Muscle of leg (tissue), 11 donors: Measurements from ENCODE around the gene MAK. TPM values are rescaled to one million over a fixed set of nuclear protein-coding genes. Genes with fewer than 3 reads are reported as not detected.

ENCODE experiments used
- DNase-seq: peaks from one replicate; pipeline ENCODE4 v3.0.0; 2013
- H3K27ac ChIP-seq: one replicate; pipeline ENCODE4 v1.5.1; 2013; ENCODE audit warnings: mild to moderate bottlenecking, low read length, control low read depth
- H3K27me3 ChIP-seq: one replicate; pipeline ENCODE4 v1.6.1; 2013; ENCODE audit warnings: low read length; ENCODE audit not compliant: control insufficient read depth, insufficient read depth
- H3K36me3 ChIP-seq: one replicate; pipeline ENCODE4 v1.6.1; 2013; ENCODE audit warnings: low read length; ENCODE audit not compliant: control insufficient read depth, insufficient read depth
- H3K4me1 ChIP-seq: one replicate; pipeline ENCODE4 v1.6.1; 2013; ENCODE audit warnings: low read length; ENCODE audit not compliant: control insufficient read depth, insufficient read depth
- H3K4me3 ChIP-seq: one replicate; pipeline ENCODE4 v1.5.1; 2013; ENCODE audit warnings: low read length, control low read depth
- H3K9me3 ChIP-seq: replicated peaks from 2 replicates; pipeline ENCODE4 v1.6.1; 2013; ENCODE audit warnings: low read depth, low read length; ENCODE audit not compliant: control insufficient read depth
- WGBS: methylation state at CpG from one replicate; pipeline ENCODE4 v1.1.5; 2013; ENCODE audit warnings: missing lambda C conversion rate; ENCODE audit not compliant: insufficient coverage; 5-methylcytosine and 5-hydroxymethylcytosine counted together
- polyA plus RNA-seq, 8 donors: library from polyadenylated mRNA; unstranded; fragments of 120-200 nt; gene quantifications; one replicate each; pipeline versions ENCODE4 v1.2.1 to v1.2.3, GENCODE V29; 2013; ENCODE audit warnings: inconsistent platforms in 1 of 8, low replicate concordance in 1 of 8; ENCODE audit not compliant: insufficient read length in 8 of 8, insufficient read depth in 1 of 8
- total RNA-seq: library from RNA; stranded (reverse); fragments of 120-200 nt; gene quantifications from one replicate; pipeline ENCODE4 v1.2.4, GENCODE V29; 2013

Gene MAK
- total and polyA plus RNA-seq, 9 donors = 0.04 to 0.65 (median 0.25) TPM

DNA sequence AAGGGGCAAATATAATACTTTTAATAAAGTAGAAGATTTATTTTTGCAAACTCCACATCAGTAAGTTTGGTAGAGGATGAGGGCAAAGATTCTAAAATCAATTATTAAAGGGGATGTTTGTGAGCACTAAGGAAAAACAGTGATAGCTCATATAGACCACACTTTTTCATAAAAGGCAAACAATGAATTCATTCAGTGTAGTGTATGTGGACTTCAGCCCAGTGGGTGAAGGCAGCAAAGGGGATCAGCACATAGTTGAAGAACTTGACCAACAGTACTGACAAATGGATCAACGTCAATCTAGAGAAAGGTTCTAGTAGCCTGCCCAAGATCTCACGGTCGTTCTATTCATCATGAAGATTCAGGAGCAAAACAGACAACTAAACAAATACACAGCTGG, 45.3 kb downstream of the MAK start:
- Histone ChIP-seq H3K36me3 (peaks cover 5% of the 10 kb centered on the region), H3K27me3 (no peaks in the 10 kb centered on the region), H3K9me3 (no peaks in the 10 kb centered on the region), H3K27ac (no peak overlapping the region), H3K4me3 (no peak overlapping the region), H3K4me1 (no peaks in the 10 kb centered on the region)
- WGBS = 100% methylated on average over 1 of the region's 3 CpGs
- no peak for DNase-seq

DNA sequence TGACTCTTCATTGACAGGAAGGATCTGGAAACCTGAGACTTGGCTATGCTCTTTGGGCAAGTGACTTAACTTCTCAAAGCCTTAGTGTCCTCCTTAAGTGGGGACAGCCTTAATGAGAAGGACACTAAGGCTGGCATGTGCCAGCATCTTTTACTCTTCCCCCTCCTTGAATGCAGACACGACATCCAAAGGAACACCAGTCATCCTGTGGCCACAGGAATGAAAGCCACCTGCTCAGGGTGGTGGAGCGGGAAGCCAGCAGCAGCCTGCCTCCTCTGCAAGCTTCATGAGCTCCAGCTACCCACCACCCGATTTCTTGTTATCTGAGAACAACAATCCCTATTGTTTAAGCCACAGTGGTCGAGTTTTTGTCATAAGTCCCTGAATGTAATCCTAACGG, 46.2 kb downstream of the MAK start:
- no peaks in the 10 kb centered on the region for H3K9me3 ChIP-seq
- DNase-seq = no peak
- no peak overlapping the region for H3K27ac ChIP-seq
- no peak overlapping the region for H3K4me3 ChIP-seq
- peaks cover 5% of the 10 kb centered on the region for H3K36me3 ChIP-seq
- 80% methylated on average over 1 of the region's 5 CpGs for WGBS
- H3K4me1 ChIP-seq = no peaks in the 10 kb centered on the region
- no peaks in the 10 kb centered on the region for H3K27me3 ChIP-seq

DNA sequence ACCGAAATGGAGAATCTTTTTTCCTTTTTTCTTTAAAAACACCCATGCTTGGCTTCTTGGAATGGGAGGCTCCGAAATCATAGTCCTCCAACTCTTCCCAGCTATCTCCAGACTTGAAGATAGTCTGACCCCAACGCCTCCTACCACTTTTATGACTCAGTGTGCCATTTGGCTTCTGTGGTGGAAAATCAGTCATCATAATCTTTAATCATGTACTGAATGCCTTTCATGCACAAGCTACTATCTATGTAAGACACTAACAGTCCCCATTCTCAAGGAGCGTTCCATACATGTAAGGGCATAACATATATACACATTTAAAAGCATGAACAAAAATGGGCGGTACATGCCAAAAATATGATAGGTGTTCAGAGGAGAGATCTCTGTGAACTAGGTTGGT, 46.7 kb downstream of the MAK start:
- Histone ChIP-seq H3K9me3 (no peaks in the 10 kb centered on the region), H3K4me1 (no peaks in the 10 kb centered on the region), H3K4me3 (no peak overlapping the region), H3K27me3 (no peaks in the 10 kb centered on the region), H3K36me3 (peaks cover 5% of the 10 kb centered on the region), H3K27ac (no peak overlapping the region)
- no peak for DNase-seq
- WGBS = 100% methylated on average over 2 of the region's 5 CpGs

DNA sequence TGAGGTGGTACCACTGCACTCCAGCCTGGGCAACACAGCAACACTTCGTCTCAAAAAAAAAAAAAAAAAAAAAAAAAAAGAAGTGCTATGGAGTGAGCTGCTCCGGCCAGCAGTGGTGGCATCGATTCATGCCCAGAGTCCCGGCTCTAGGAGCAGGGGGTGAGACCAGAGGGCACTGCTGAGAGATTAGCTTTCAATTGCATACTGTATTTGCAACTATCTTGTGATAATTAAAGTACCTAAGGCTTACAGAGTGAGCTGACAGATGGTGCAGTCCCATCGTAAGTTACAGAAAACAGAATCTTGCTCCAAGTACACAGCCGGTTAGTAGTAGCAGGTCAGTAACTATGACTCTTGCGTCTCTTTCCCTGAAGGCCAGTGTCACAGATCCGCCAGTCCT, 59.3 kb downstream of the MAK start:
- H3K27me3 ChIP-seq = no peaks in the 10 kb centered on the region
- 83% methylated on average over 5 of the region's 8 CpGs for WGBS

DNA sequence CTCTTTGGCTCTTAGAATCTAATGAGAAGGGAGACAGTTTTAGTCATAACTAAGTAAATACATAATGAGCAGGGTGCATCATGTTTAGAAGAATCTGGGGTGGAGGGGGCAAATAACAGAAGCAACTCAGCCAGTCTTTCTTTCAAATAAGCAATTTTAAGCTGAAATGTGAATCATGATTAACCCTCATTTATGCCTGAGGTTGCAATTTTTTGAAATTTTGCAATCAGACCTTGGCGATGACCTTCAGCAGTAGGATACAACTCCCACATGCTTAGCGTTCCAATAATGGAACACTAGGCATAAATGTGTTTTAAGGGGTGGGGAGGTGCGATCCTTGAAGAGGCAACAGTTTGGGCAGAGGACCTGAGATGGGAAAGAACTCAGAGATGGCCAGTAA, 60.1 kb downstream of the MAK start:
- 100% methylated on average over 1 of the region's 3 CpGs for WGBS
- Histone ChIP-seq H3K4me3 (no peak overlapping the region), H3K9me3 (no peaks in the 10 kb centered on the region), H3K27me3 (no peaks in the 10 kb centered on the region), H3K36me3 (peaks cover 5% of the 10 kb centered on the region), H3K4me1 (no peaks in the 10 kb centered on the region), H3K27ac (no peak overlapping the region)
- DNase-seq = no peak

More for the DNA sequence above, 59.3 kb downstream of the MAK start:
- no peak for DNase-seq
- H3K9me3 ChIP-seq = no peaks in the 10 kb centered on the region
- H3K4me1 ChIP-seq = no peaks in the 10 kb centered on the region
- H3K36me3 ChIP-seq = peaks cover 7% of the 10 kb centered on the region
- H3K27ac ChIP-seq = no peak overlapping the region
- H3K4me3 ChIP-seq = no peak overlapping the region

DNA sequence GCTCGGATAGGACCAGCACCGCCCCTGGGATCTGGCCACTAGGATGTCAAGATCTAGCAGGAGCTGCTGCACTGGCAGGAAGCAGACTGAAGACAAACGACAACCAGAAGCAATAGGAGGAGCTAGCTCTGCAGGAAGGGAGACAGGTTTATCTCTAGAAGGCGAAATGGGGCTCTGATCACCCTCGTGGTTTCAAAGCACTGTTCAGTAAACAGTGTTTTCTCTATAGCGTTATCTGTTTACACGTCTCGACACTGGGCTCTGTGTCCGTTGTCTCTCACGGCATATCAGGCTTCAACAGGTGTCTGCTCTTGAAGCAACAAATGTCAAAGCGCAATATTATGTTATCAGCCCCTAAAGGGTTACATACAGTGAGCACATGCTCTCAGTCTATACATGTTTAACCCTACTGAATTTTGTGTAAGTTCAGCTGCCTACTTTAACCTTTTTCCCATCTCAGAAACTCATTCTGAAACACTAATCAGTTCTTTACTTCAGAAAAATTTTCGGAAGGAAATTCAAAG, 66.9 kb downstream of the MAK start:
- peaks cover 13% of the 10 kb centered on the region for H3K36me3 ChIP-seq
- WGBS = 56% methylated on average over 11 of the region's 12 CpGs
- DNase-seq = no peak

DNA sequence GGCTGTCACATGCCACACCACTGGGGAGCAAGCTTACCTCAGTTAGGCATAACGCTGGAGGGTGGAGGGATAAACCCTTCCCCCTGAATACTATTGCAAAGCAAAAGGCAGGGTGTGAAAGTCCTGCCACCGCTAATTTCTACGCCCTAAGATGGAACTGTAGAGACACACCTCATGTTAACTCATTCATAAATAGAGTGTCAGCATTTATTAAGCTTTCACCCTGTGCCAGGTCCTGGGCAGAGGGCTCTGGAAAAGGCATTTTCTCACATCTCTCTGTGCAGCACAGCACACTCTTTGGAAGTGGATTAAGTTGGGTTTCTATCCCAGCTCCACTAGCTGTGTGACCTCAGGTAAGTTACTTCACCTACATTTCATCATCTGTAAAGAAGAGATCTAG, 68.9 kb downstream of the MAK start:
- DNase-seq = no peak
- Histone ChIP-seq H3K9me3 (no peaks in the 10 kb centered on the region), H3K36me3 (peaks cover 10% of the 10 kb centered on the region), H3K27me3 (no peaks in the 10 kb centered on the region), H3K4me3 (no peak overlapping the region), H3K27ac (no peak overlapping the region), H3K4me1 (no peaks in the 10 kb centered on the region)
- no CpG with 5 or more reads among the region's 3 CpGs for WGBS

More for the DNA sequence above, 66.9 kb downstream of the MAK start:
- H3K27me3 ChIP-seq = no peaks in the 10 kb centered on the region
- no peak overlapping the region for H3K4me3 ChIP-seq
- no peak overlapping the region for H3K27ac ChIP-seq
- H3K4me1 ChIP-seq = no peaks in the 10 kb centered on the region
- H3K9me3 ChIP-seq = no peaks in the 10 kb centered on the region

DNA sequence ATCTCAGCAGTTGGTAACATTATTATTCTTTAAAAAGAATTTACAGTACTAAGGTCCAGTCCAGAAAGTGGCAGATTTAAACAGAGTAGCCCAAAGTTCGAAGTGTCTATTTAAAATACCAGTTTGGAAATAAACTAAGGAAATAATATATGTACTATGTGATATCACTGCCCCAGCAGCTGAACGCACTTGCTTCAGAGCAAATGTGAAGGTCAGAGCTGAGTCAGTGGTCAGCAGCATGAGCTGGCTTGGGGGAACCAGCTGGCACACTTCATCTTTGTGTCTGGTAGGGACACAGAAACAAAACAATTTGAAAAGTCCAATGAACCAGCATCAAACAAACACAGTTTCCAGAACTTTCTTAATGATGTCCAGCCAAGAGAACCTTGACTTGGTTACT, 75.3 kb downstream of the MAK start:
- DNase-seq = peak; percentile 16
- no CpG with 5 or more reads among the region's 2 CpGs for WGBS
- Histone ChIP-seq H3K4me3 (no peak overlapping the region), H3K9me3 (no peaks in the 10 kb centered on the region), H3K27me3 (no peaks in the 10 kb centered on the region), H3K4me1 (no peaks in the 10 kb centered on the region), H3K36me3 (peaks cover 5% of the 10 kb centered on the region), H3K27ac (no peak overlapping the region)

DNA sequence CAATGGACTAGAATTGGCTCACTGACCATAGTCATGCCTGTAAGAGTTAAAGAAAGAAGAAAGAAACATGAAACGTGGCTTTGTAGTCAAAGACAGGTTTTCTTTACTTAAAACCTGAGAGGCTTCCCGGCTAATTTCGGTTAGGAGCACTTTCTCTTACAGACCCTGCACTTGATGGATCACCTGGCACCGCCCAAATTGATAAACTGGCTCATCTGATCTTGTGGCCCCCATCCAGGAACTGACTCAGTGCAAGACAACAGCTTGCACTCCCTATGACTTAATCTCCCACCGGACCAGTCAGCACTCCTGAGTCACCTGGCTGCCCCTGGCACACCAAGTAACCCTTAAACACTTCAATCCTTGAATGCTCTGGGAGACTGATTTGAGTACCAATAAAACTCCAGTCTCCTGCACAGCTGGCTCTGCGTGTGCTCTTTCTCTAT, 78.4 kb downstream of the MAK start:
- Histone ChIP-seq H3K36me3 (peaks cover 23% of the 10 kb centered on the region), H3K27me3 (no peaks in the 10 kb centered on the region), H3K4me1 (no peaks in the 10 kb centered on the region), H3K27ac (no peak overlapping the region), H3K4me3 (no peak overlapping the region), H3K9me3 (no peaks in the 10 kb centered on the region)
- DNase-seq = no peak
- 57% methylated on average over 6 of the region's 6 CpGs for WGBS

DNA sequence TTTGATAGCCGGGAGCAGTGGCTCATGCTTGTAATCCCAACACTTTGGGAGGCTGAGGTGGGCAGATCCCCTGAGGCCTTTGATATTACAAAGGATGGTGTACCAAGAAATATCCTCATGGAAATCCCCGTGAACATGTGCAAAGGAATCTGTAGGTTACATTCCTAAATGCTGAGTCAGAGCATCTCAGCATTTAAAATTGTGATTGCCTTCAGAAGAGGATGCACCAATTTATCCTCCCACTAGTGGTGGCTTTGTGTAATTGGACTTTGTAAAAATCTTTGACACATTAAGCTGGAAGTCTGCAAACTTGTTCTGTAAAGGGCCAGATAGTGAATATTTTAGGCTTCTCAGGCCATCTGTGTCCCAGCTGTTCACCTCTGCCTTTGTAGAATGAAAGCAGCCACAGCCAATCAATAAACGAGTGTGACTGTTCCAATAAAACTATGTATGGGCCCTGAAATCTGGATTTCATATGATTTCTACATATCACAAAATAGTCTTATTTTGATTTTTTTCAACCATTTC, 79.0 kb downstream of the MAK start:
- H3K27me3 ChIP-seq = no peaks in the 10 kb centered on the region
- H3K4me3 ChIP-seq = no peak overlapping the region
- H3K4me1 ChIP-seq = no peaks in the 10 kb centered on the region
- H3K36me3 ChIP-seq = peaks cover 27% of the 10 kb centered on the region
- H3K27ac ChIP-seq = no peak overlapping the region
- WGBS = 60% methylated on average over 1 of the region's 3 CpGs
- DNase-seq = peak; percentile 37
- no peaks in the 10 kb centered on the region for H3K9me3 ChIP-seq

DNA sequence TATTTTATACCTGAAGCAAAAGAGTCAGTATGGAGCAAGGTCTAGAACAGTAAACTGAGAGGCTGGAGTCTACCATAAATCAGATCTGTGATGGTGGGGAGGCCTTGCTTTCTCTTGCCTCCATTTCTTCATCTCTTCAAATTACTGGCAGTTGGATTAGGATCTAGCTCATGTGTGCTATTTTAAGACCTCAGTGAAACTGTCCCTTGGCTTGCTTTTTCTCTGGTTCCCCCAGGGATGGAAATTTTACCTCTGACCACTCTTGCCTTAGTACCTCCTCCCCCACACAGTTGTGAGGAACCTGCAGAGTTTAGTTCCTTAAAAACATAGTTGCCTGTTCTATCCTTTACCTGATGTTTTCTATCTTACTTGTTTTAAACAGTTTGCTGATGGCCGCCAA, 82.3 kb downstream of the MAK start:
- H3K36me3 ChIP-seq = peaks cover 55% of the 10 kb centered on the region
- no peak for DNase-seq

More for the DNA sequence above, 82.3 kb downstream of the MAK start:
- H3K4me1 ChIP-seq = no peaks in the 10 kb centered on the region
- H3K27me3 ChIP-seq = no peaks in the 10 kb centered on the region
- no peak overlapping the region for H3K27ac ChIP-seq
- no CpG with 5 or more reads among the region's 1 CpG for WGBS
- H3K4me3 ChIP-seq = no peak overlapping the region
- no peaks in the 10 kb centered on the region for H3K9me3 ChIP-seq
